Endodermal cell (in vitro differentiated cells): Measurements from ENCODE around the gene SLC39A3. TPM values are rescaled to one million over a fixed set of nuclear protein-coding genes. Genes with fewer than 3 reads are reported as not detected.

Experiments
- DNase-seq: peaks from one replicate; pipeline ENCODE4 v3.0.0-alpha.2; 2017
- H3K27ac ChIP-seq: 2 replicates; pipeline ENCODE4 v1.5.1; 2013; ENCODE audit warnings: mild to moderate bottlenecking, low read depth, low read length, moderate library complexity
- H3K27me3 ChIP-seq: 2 replicates; pipeline ENCODE4 v1.6.1; 2013; ENCODE audit warnings: mild to moderate bottlenecking, low read length, moderate library complexity; ENCODE audit not compliant: insufficient read depth, control insufficient read depth, poor library complexity, severe bottlenecking
- H3K36me3 ChIP-seq: 2 replicates; pipeline ENCODE4 v1.7.0; 2013; ENCODE audit warnings: mild to moderate bottlenecking, low read length, moderate library complexity; ENCODE audit not compliant: control insufficient read depth, insufficient read depth
- H3K4me1 ChIP-seq: one replicate; pipeline ENCODE4 v1.7.0; 2013; ENCODE audit warnings: low read length; ENCODE audit not compliant: control insufficient read depth, insufficient read depth
- H3K4me3 ChIP-seq: 2 replicates; pipeline ENCODE4 v1.5.1; 2013; ENCODE audit warnings: mild to moderate bottlenecking, low read length, moderate library complexity
- H3K9ac ChIP-seq: 2 replicates; pipeline ENCODE4 v1.6.1; 2013; ENCODE audit warnings: mild to moderate bottlenecking, low read length, moderate library complexity; ENCODE audit not compliant: poor library complexity, severe bottlenecking; ENCODE audit errors: extremely low read depth
- H3K9me3 ChIP-seq: 2 replicates; pipeline ENCODE4 v1.6.1; 2013; ENCODE audit warnings: mild to moderate bottlenecking, low read length, moderate library complexity; ENCODE audit not compliant: control insufficient read depth
- H3K27ac Mint-ChIP-seq: 2 replicates; pipeline ENCODE4 v1.8.0; 2020; ENCODE audit warnings: mixed read lengths
- H3K27me3 Mint-ChIP-seq: 2 replicates; pipeline ENCODE4 v1.8.0; 2021; ENCODE audit warnings: mild to moderate bottlenecking, mixed read lengths; ENCODE audit not compliant: insufficient read depth
- H3K36me3 Mint-ChIP-seq: 2 replicates; pipeline ENCODE4 v1.8.0; 2020; ENCODE audit warnings: low read depth, mixed read lengths
- H3K4me1 Mint-ChIP-seq: 2 replicates; pipeline ENCODE4 v1.8.0; 2020; ENCODE audit warnings: mixed read lengths
- H3K4me3 Mint-ChIP-seq: 2 replicates; pipeline ENCODE4 v1.8.0; 2020; ENCODE audit warnings: mild to moderate bottlenecking, moderate library complexity, mixed read lengths
- H3K9me3 Mint-ChIP-seq: 2 replicates; pipeline ENCODE4 v1.8.0; 2020; ENCODE audit warnings: mild to moderate bottlenecking, mixed read lengths
- CTCF ChIP-seq: fragments of 200-600 bp; sonication (generic); conservative IDR thresholded peaks from 2 replicates; pipeline ENCODE4 v1.5.0; 2021; ENCODE audit warnings: antibody characterized with exemption, mild to moderate bottlenecking
- WGBS, 2 experiments: methylation state at CpG; one replicate each; pipeline versions ENCODE4 v1.1.5 to v1.1.7; 2013; ENCODE audit warnings: missing lambda C conversion rate in 2 of 2, mixed read lengths in 1 of 2; ENCODE audit not compliant: insufficient coverage in 1 of 2, insufficient read length in 1 of 2; 5-methylcytosine and 5-hydroxymethylcytosine counted together
- total RNA-seq, 2 donors: library from RNA; stranded (reverse); fragmentation: NEBNext Ultra II Directional in 1 of 2; extraction: Animal tissue kit (Norgen Biotek cat#: 25700) in 1 of 2; gene quantifications; 2 replicates in 1 of 2; 3 replicates in 1 of 2; pipeline ENCODE4 v1.2.1, GENCODE V29; 2021

SLC39A3 gene
- total RNA-seq, 2 donors from 2014 or later: 25.3 to 28.6 TPM

- Histone ChIP-seq H3K27ac (no peak overlapping the region), H3K9ac (no peak overlapping the region), H3K27me3 (no peaks in the 10 kb centered on the region), H3K4me3 (no peak overlapping the region), H3K36me3 (peaks cover 17% of the 10 kb centered on the region), H3K4me1 (peaks cover 3% of the 10 kb centered on the region), H3K9me3 (peaks cover 6% of the 10 kb centered on the region)
- H3K27me3 Mint-ChIP-seq: no peaks in the 10 kb centered on the region
- 93 to 99% methylated on average over 14 to 26 of the region's 26 CpGs for WGBS, 2 experiments
- peaks cover 41% of the 10 kb centered on the region for H3K36me3 Mint-ChIP-seq
- no peak for DNase-seq
- H3K4me3 Mint-ChIP-seq: no peak overlapping the region
- H3K4me1 Mint-ChIP-seq: peaks cover 4% of the 10 kb centered on the region
- no peak for TF ChIP-seq CTCF
- no peak overlapping the region for H3K27ac Mint-ChIP-seq
- peaks cover 3% of the 10 kb centered on the region for H3K9me3 Mint-ChIP-seq
Measured at GRCh38 chr19:2734589-2735288, 5.1 kb downstream of the SLC39A3 start.

- H3K36me3 ChIP-seq: peaks cover 17% of the 10 kb centered on the region
- DNase-seq: no peak
- Mint-ChIP-seq H3K27me3 (no peaks in the 10 kb centered on the region), H3K4me1 (peaks cover 1% of the 10 kb centered on the region), H3K4me3 (no peak overlapping the region), H3K27ac (no peak overlapping the region), H3K36me3 (peaks cover 41% of the 10 kb centered on the region), H3K9me3 (peaks cover 3% of the 10 kb centered on the region)
- H3K4me1 ChIP-seq: peaks cover 1% of the 10 kb centered on the region
- 91 to 92% methylated on average over 25 to 35 of the region's 35 CpGs for WGBS, 2 experiments
- no peak for TF ChIP-seq CTCF
- H3K9me3 ChIP-seq: peaks cover 6% of the 10 kb centered on the region
- H3K4me3 ChIP-seq: no peak overlapping the region
- H3K27me3 ChIP-seq: no peaks in the 10 kb centered on the region
- no peak overlapping the region for H3K9ac ChIP-seq
- H3K27ac ChIP-seq: no peak overlapping the region
Measured at GRCh38 chr19:2733930-2734588, 5.8 kb downstream of the SLC39A3 start.

- H3K27ac Mint-ChIP-seq: no peak overlapping the region
- no peak for DNase-seq
- Histone ChIP-seq H3K36me3 (peaks cover 17% of the 10 kb centered on the region), H3K4me1 (no peaks in the 10 kb centered on the region), H3K9me3 (peaks cover 6% of the 10 kb centered on the region), H3K4me3 (no peak overlapping the region), H3K27ac (no peak overlapping the region), H3K27me3 (no peaks in the 10 kb centered on the region), H3K9ac (no peak overlapping the region)
- peaks cover 3% of the 10 kb centered on the region for H3K9me3 Mint-ChIP-seq
- WGBS, 2 experiments: 96 to 98% methylated on average over 27 to 38 of the region's 38 CpGs
- no peak for TF ChIP-seq CTCF
- H3K36me3 Mint-ChIP-seq: peaks cover 38% of the 10 kb centered on the region
- H3K27me3 Mint-ChIP-seq: no peaks in the 10 kb centered on the region
- no peaks in the 10 kb centered on the region for H3K4me1 Mint-ChIP-seq
- no peak overlapping the region for H3K4me3 Mint-ChIP-seq
Measured at GRCh38 chr19:2732883-2733282, 6.9 kb downstream of the SLC39A3 start.
